OCI-LY3 (cell line): Measurements from ENCODE around the gene SLC35F3.

Experiments
- H2AFZ ChIP-seq: fragments of 200-600, 300-600 bp; shearing (Covaris generic); 2 replicates; pipeline ENCODE4 v1.6.0; 2014; ENCODE audit warnings: antibody characterized with exemption, low read depth, low read length
- H3K27ac ChIP-seq: fragments of 200-600, 300-600 bp; sonication (generic); 2 replicates; pipeline ENCODE4 v1.5.1; 2014; ENCODE audit warnings: mild to moderate bottlenecking, low read length, moderate library complexity, mixed read lengths
- H3K27me3 ChIP-seq: fragments of 200-600, 300-600 bp; sonication (generic); 2 replicates; pipeline ENCODE4 v1.6.1; 2014; ENCODE audit warnings: low read depth, low read length, mixed read lengths
- H3K36me3 ChIP-seq: fragments of 200-600, 300-600 bp; sonication (generic); replicated peaks from 2 replicates; pipeline ENCODE3; 2014; ENCODE audit warnings: low read depth, low read length, mixed read lengths
- H3K4me1 ChIP-seq: fragments of 300-600, 200-600 bp; sonication (generic); 2 replicates; pipeline ENCODE4 v1.6.1; 2014; ENCODE audit warnings: low read length, mixed read lengths
- H3K4me2 ChIP-seq: fragments of 200-600, 300-600 bp; sonication (generic); 2 replicates; pipeline ENCODE4 v1.6.1; 2014; ENCODE audit warnings: low read length, mixed read lengths
- H3K4me3 ChIP-seq: fragments of 300-600, 200-600 bp; sonication (generic); 2 replicates; pipeline ENCODE4 v1.5.1; 2014; ENCODE audit warnings: antibody characterized with exemption, mild to moderate bottlenecking, low read length, moderate library complexity
- H3K79me2 ChIP-seq: fragments of 300-600, 200-600 bp; shearing (Covaris generic); 2 replicates; pipeline ENCODE4 v1.6.1; 2014; ENCODE audit warnings: mild to moderate bottlenecking, low read length, mixed read lengths
- H3K9ac ChIP-seq: fragments of 300-600, 200-600 bp; shearing (Covaris generic); 2 replicates; pipeline ENCODE4 v1.6.0; 2014; ENCODE audit warnings: mild to moderate bottlenecking, low read length, moderate library complexity
- H3K9me3 ChIP-seq: fragments of 200-600, 300-600 bp; shearing (Covaris generic); 2 replicates; pipeline ENCODE4 v1.6.1; 2014; ENCODE audit warnings: low read length, mixed read lengths; ENCODE audit not compliant: insufficient read depth
- H4K20me1 ChIP-seq: fragments of 200-600, 300-600 bp; sonication (generic); 2 replicates; pipeline ENCODE4 v1.6.1; 2016; ENCODE audit warnings: low read length, mixed read lengths; ENCODE audit not compliant: insufficient read depth
- CTCF ChIP-seq: fragments of 200-600, 300-600 bp; sonication (generic); IDR thresholded peaks from 2 replicates; pipeline ENCODE4 v1.5.1; 2014; ENCODE audit warnings: antibody characterized with exemption, low read length, low read depth
- EZH2phosphoT487 ChIP-seq: fragments of 200-600 bp; shearing (Covaris generic); IDR thresholded peaks from 2 replicates; pipeline ENCODE4 v1.6.1; 2018; ENCODE audit warnings: antibody characterized with exemption, mixed run types, low read depth

The SLC35F3 gene

GRCh38 chr1:234270581-234271242 is 366.2 kb downstream of the SLC35F3 start:
- Histone ChIP-seq H3K27ac (peak overlapping the region; percentile 81), H3K36me3 (peaks cover 4% of the 10 kb centered on the region), H3K27me3 (peaks cover 27% of the 10 kb centered on the region), H3K4me2 (peak overlapping the region; percentile 67), H3K79me2 (no peaks in the 10 kb centered on the region), H2AFZ (no peak overlapping the region), H3K9me3 (peaks cover 4% of the 10 kb centered on the region), H4K20me1 (no peaks in the 10 kb centered on the region), H3K9ac (peak overlapping the region; percentile 34; the same call in 1 of the 2 replicates), H3K4me1 (peaks cover 38% of the 10 kb centered on the region), H3K4me3 (peak overlapping the region; percentile 46)
- TF ChIP-seq EZH2phosphoT487 = no peak
- TF ChIP-seq CTCF = no peak

GRCh38 chr1:234271243-234271606 is 366.7 kb downstream of the SLC35F3 start:
- Histone ChIP-seq H3K36me3 (peaks cover 4% of the 10 kb centered on the region), H3K4me3 (peak overlapping the region; percentile 46), H3K27ac (peak overlapping the region; percentile 81), H4K20me1 (no peaks in the 10 kb centered on the region), H3K4me1 (peaks cover 38% of the 10 kb centered on the region), H3K4me2 (peak overlapping the region; percentile 67), H3K9me3 (peaks cover 4% of the 10 kb centered on the region), H3K79me2 (no peaks in the 10 kb centered on the region), H2AFZ (no peak overlapping the region), H3K27me3 (peaks cover 27% of the 10 kb centered on the region), H3K9ac (peak overlapping the region; percentile 34; the same call in 1 of the 2 replicates)
- TF ChIP-seq CTCF (no peak), EZH2phosphoT487 (peak; percentile 82; the same call in 1 of the 2 replicates)

GRCh38 chr1:234272656-234273312 is 368.3 kb downstream of the SLC35F3 start:
- no peak overlapping the region for H3K27ac ChIP-seq
- peaks cover 27% of the 10 kb centered on the region for H3K27me3 ChIP-seq
- no peak overlapping the region for H2AFZ ChIP-seq
- H3K9me3 ChIP-seq = peaks cover 4% of the 10 kb centered on the region
- H3K4me1 ChIP-seq = peaks cover 46% of the 10 kb centered on the region
- H3K36me3 ChIP-seq = peaks cover 4% of the 10 kb centered on the region
- H4K20me1 ChIP-seq = no peaks in the 10 kb centered on the region
- H3K4me3 ChIP-seq = no peak overlapping the region
- no peak overlapping the region for H3K4me2 ChIP-seq
- no peak overlapping the region for H3K9ac ChIP-seq
- TF ChIP-seq EZH2phosphoT487 = no peak
- no peak for TF ChIP-seq CTCF
- H3K79me2 ChIP-seq = no peaks in the 10 kb centered on the region

GRCh38 chr1:234273981-234274380 is 369.5 kb downstream of the SLC35F3 start:
- Histone ChIP-seq H3K9ac (no peak overlapping the region), H3K4me2 (no peak overlapping the region)

More at GRCh38 chr1:234273981-234274380, 369.5 kb downstream of the SLC35F3 start:
- no peak overlapping the region for H3K4me3 ChIP-seq
- H3K27ac ChIP-seq = no peak overlapping the region
- no peaks in the 10 kb centered on the region for H4K20me1 ChIP-seq
- peaks cover 27% of the 10 kb centered on the region for H3K27me3 ChIP-seq
- no peaks in the 10 kb centered on the region for H3K36me3 ChIP-seq
- H3K79me2 ChIP-seq = no peaks in the 10 kb centered on the region
- TF ChIP-seq EZH2phosphoT487 (no peak), CTCF (no peak)
- no peak overlapping the region for H2AFZ ChIP-seq
- no peaks in the 10 kb centered on the region for H3K9me3 ChIP-seq
- peaks cover 43% of the 10 kb centered on the region for H3K4me1 ChIP-seq
